ENCODE results near the gene KRTAP12-1. TPM values are rescaled to one million over a fixed set of nuclear protein-coding genes. Genes with fewer than 3 reads are reported as not detected.
"Not testable (repeated sequence)": the region's sequence is repeated elsewhere in the genome, so short reads cannot be mapped to it uniquely, and the experiment has no call there.

KRTAP12-1 gene
- polyA plus RNA-seq, 1 experiment = not detected

- ChIA-PET CTCF (no interaction called here), POLR2A (no interaction called here)
- Histone ChIP-seq H3K4me3 (ENCODE audit: low read depth, low read length) (no peak overlapping the region), H3K27me3 (ENCODE audit: control insufficient read depth, insufficient read depth, low read length) (peaks cover 12% of the 10 kb centered on the region), H3K27ac (ENCODE audit: low read depth, low read length) (no peak overlapping the region), H3K9me3 (ENCODE audit: control insufficient read depth, insufficient read depth, low read length) (no peaks in the 10 kb centered on the region)
- TF ChIP-seq CTCF (IDR thresholded peaks at IDR 0.05; ENCODE audit: low read depth, low read length) = no peak
- DNase-seq (ENCODE audit: low read depth, low spot score) = no peak
Measured at GRCh38 chr21:44687671-44688070, 5.7 kb upstream of the KRTAP12-1 start.

GRCh38 chr21:44686843-44687561 lies 5.0 kb upstream of the KRTAP12-1 start:
- Histone ChIP-seq H3K4me3 (ENCODE audit: low read depth, low read length) (no peak overlapping the region), H3K27ac (ENCODE audit: low read depth, low read length) (no peak overlapping the region), H3K27me3 (ENCODE audit: control insufficient read depth, insufficient read depth, low read length) (peaks cover 14% of the 10 kb centered on the region), H3K9me3 (ENCODE audit: control insufficient read depth, insufficient read depth, low read length) (no peaks in the 10 kb centered on the region)
- DNase-seq (ENCODE audit: low read depth, low spot score) = no peak
- POLR2A ChIA-PET = no interaction called here
- CTCF ChIA-PET = no interaction called here
- no peak for TF ChIP-seq CTCF (IDR thresholded peaks at IDR 0.05; ENCODE audit: low read depth, low read length)

- POLR2A ChIA-PET = no interaction called here
- no peaks in the 10 kb centered on the region for H3K9me3 ChIP-seq (ENCODE audit: control insufficient read depth, insufficient read depth, low read length)
- DNase-seq (ENCODE audit: low read depth, low spot score) = no peak
- TF ChIP-seq CTCF (IDR thresholded peaks at IDR 0.05; ENCODE audit: low read depth, low read length) = no peak
- CTCF ChIA-PET = no interaction called here
- no peak overlapping the region for H3K4me3 ChIP-seq (ENCODE audit: low read depth, low read length)
- no peak overlapping the region for H3K27ac ChIP-seq (ENCODE audit: low read depth, low read length)
- peaks cover 14% of the 10 kb centered on the region for H3K27me3 ChIP-seq (ENCODE audit: control insufficient read depth, insufficient read depth, low read length)
Measured at GRCh38 chr21:44686000-44686781, 4.2 kb upstream of the KRTAP12-1 start.

- H3K27me3 ChIP-seq (ENCODE audit: control insufficient read depth, insufficient read depth, low read length) = peaks cover 16% of the 10 kb centered on the region
- POLR2A ChIA-PET; H3K9me3 ChIP-seq (ENCODE audit: control insufficient read depth, insufficient read depth, low read length); DNase-seq (ENCODE audit: low read depth, low spot score); H3K27ac ChIP-seq (ENCODE audit: low read depth, low read length); CTCF ChIA-PET; H3K4me3 ChIP-seq (ENCODE audit: low read depth, low read length): not testable (repeated sequence)
Measured at GRCh38 chr21:44685050-44685449, 3.1 kb upstream of the KRTAP12-1 start.

GRCh38 chr21:44684483-44684882 lies 2.5 kb upstream of the KRTAP12-1 start:
- Histone ChIP-seq H3K9me3 (ENCODE audit: control insufficient read depth, insufficient read depth, low read length) (no peaks in the 10 kb centered on the region), H3K27ac (ENCODE audit: low read depth, low read length) (no peak overlapping the region), H3K27me3 (ENCODE audit: control insufficient read depth, insufficient read depth, low read length) (peaks cover 16% of the 10 kb centered on the region), H3K4me3 (ENCODE audit: low read depth, low read length) (no peak overlapping the region)
- ChIA-PET CTCF (no interaction called here), POLR2A (no interaction called here)
- no peak for DNase-seq (ENCODE audit: low read depth, low spot score)
- TF ChIP-seq CTCF (IDR thresholded peaks at IDR 0.05; ENCODE audit: low read depth, low read length) = no peak
